HPDE6-E6E7 (cell line): ENCODE results near the gene TRABD.

Experiments
- DNase-seq: peaks from one replicate; pipeline ENCODE4 v3.0.0; 2011; ENCODE audit warnings: missing footprints; ENCODE audit errors: extremely low spot score

The TRABD gene

GRCh38 chr22:50238755-50239154 lies 53.0 kb downstream of the TRABD start:
- DNase-seq, result no peak

- DNase-seq, result no peak
Observed at GRCh38 chr22:50242406-50242949, 56.8 kb downstream of the TRABD start.

GRCh38 chr22:50243685-50244419 lies 58.1 kb downstream of the TRABD start:
- no peak for DNase-seq

- DNase-seq, result peak; percentile 81
Observed at GRCh38 chr22:50244420-50245213, 58.9 kb downstream of the TRABD start, which contains the start of gene TUBGCP6. TSS of gene TUBGCP6 (minus strand) at chr22:50245023. CDS start at chr22:50244459, 564 bp downstream.

GRCh38 chr22:50245214-50246072 lies 59.7 kb downstream of the TRABD start:
- peak; percentile 16 for DNase-seq

- DNase-seq, result no peak
Observed at GRCh38 chr22:50246242-50247175, 60.8 kb downstream of the TRABD start.

- no peak for DNase-seq
Observed at GRCh38 chr22:50247748-50248147, 62.0 kb downstream of the TRABD start.

GRCh38 chr22:50248196-50249081 lies 62.7 kb downstream of the TRABD start:
- DNase-seq, result no peak
